Hepatocyte (in vitro differentiated cells): Measurements from ENCODE around the gene EPB41L1. TPM values are rescaled to one million over a fixed set of nuclear protein-coding genes. Genes with fewer than 3 reads are reported as not detected.

Source experiments
- DNase-seq: peaks from one replicate; pipeline ENCODE4 v3.0.0-alpha.2; 2016; ENCODE audit warnings: low spot score
- H2AFZ ChIP-seq: fragments of 200-600 bp; sonication (generic); 2 replicates; pipeline ENCODE4 v1.6.0; 2016; ENCODE audit warnings: antibody characterized with exemption, mild to moderate bottlenecking
- H3K27ac ChIP-seq: fragments of 200-600 bp; sonication (generic); 2 replicates; pipeline ENCODE4 v1.5.1; 2016; ENCODE audit warnings: mild to moderate bottlenecking
- H3K27me3 ChIP-seq: fragments of 200-600 bp; sonication (generic); 2 replicates; pipeline ENCODE4 v1.6.1; 2016
- H3K36me3 ChIP-seq: fragments of 200-600 bp; sonication (generic); replicated peaks from 2 replicates; pipeline ENCODE4 v1.5.1; 2016; ENCODE audit warnings: low read depth; ENCODE audit not compliant: insufficient read depth
- H3K4me1 ChIP-seq: fragments of 200-600 bp; sonication (generic); 2 replicates; pipeline ENCODE4 v1.5.1; 2016; ENCODE audit warnings: mild to moderate bottlenecking, moderate library complexity; ENCODE audit not compliant: insufficient read depth
- H3K4me2 ChIP-seq: fragments of 200-600 bp; sonication (generic); 2 replicates; pipeline ENCODE4 v1.6.0; 2016
- H3K4me3 ChIP-seq: fragments of 200-600 bp; sonication (generic); 2 replicates; pipeline ENCODE4 v1.5.1; 2016; ENCODE audit warnings: mild to moderate bottlenecking
- H3K79me2 ChIP-seq: fragments of 200-600 bp; sonication (generic); 2 replicates; pipeline ENCODE4 v1.6.0; 2017; ENCODE audit warnings: mild to moderate bottlenecking
- H3K9me2 ChIP-seq: fragments of 200-600 bp; sonication (generic); replicated peaks from 2 replicates; pipeline ENCODE4 v1.6.0; 2017; ENCODE audit warnings: mild to moderate bottlenecking; ENCODE audit not compliant: insufficient read depth
- H3K9me3 ChIP-seq: fragments of 200-600 bp; sonication (generic); 2 replicates; pipeline ENCODE4 v1.5.1; 2016; ENCODE audit warnings: low read depth, mild to moderate bottlenecking
- H4K20me1 ChIP-seq: fragments of 200-600 bp; sonication (generic); 2 replicates; pipeline ENCODE4 v1.6.0; 2016; ENCODE audit warnings: mild to moderate bottlenecking; ENCODE audit not compliant: insufficient read depth, poor library complexity, severe bottlenecking
- CTCF ChIP-seq: fragments of 200-600 bp; sonication (generic); IDR thresholded peaks from 2 replicates; pipeline ENCODE4 v1.5.1; 2016; ENCODE audit warnings: antibody characterized with exemption, mild to moderate bottlenecking; ENCODE audit not compliant: poor library complexity
- EZH2 ChIP-seq: fragments of 200-600 bp; sonication (generic); IDR thresholded peaks from 2 replicates; pipeline ENCODE4 v1.6.1; 2016; ENCODE audit warnings: antibody characterized with exemption, mild to moderate bottlenecking, borderline replicate concordance
- EZH2phosphoT487 ChIP-seq: fragments of 200-600 bp; sonication (generic); IDR thresholded peaks from one replicate; pipeline ENCODE4 v1.6.1; 2018; ENCODE audit warnings: antibody characterized with exemption, mild to moderate bottlenecking, low read depth, moderate library complexity; ENCODE audit not compliant: unreplicated experiment, severe bottlenecking
- WGBS: methylation state at CpG from one replicate; pipeline ENCODE4 v1.1.6; 2016; ENCODE audit warnings: low lambda C conversion rate; ENCODE audit errors: missing lambda C conversion rate; 5-methylcytosine and 5-hydroxymethylcytosine counted together
- polyA plus RNA-seq: library from polyadenylated mRNA; unstranded; fragments of >200 nt; fragmentation: Nextera tagmentation; extraction: Ambion mirVana; gene quantifications from 2 replicates; pipeline ENCODE4 v1.2.1, GENCODE V29; 2016
- total RNA-seq: library from RNA; depleted of rRNA; stranded (reverse); fragments of >200 nt; gene quantifications from 2 replicates; pipeline ENCODE4 v1.2.3, GENCODE V29; 2014

Gene EPB41L1
- total and polyA plus RNA-seq, 2 experiments from 2014 or later: 25.2 to 36.4 TPM

GRCh38 chr20:36149012-36149411 is 5.5 kb upstream of the EPB41L1 start:
- Histone ChIP-seq H3K36me3 (no peaks in the 10 kb centered on the region), H2AFZ (no peak overlapping the region), H3K27me3 (no peaks in the 10 kb centered on the region), H3K79me2 (no peaks in the 10 kb centered on the region), H3K4me2 (no peak overlapping the region), H3K4me3 (no peak overlapping the region), H4K20me1 (no peaks in the 10 kb centered on the region), H3K27ac (no peak overlapping the region), H3K9me3 (no peaks in the 10 kb centered on the region), H3K4me1 (peaks cover 29% of the 10 kb centered on the region), H3K9me2 (no peaks in the 10 kb centered on the region)
- no peak for DNase-seq
- WGBS: 84% methylated on average over 3 of the region's 3 CpGs
- TF ChIP-seq CTCF: no peak
- no peak for TF ChIP-seq EZH2
- TF ChIP-seq EZH2phosphoT487: no peak

GRCh38 chr20:36149469-36149868 is 5.1 kb upstream of the EPB41L1 start:
- WGBS: 64% methylated on average over 3 of the region's 3 CpGs
- no peak for DNase-seq
- Histone ChIP-seq H3K27ac (no peak overlapping the region), H3K27me3 (no peaks in the 10 kb centered on the region), H4K20me1 (no peaks in the 10 kb centered on the region), H3K9me2 (no peaks in the 10 kb centered on the region), H3K9me3 (no peaks in the 10 kb centered on the region), H3K79me2 (no peaks in the 10 kb centered on the region), H2AFZ (no peak overlapping the region), H3K4me3 (no peak overlapping the region), H3K4me2 (no peak overlapping the region), H3K4me1 (peaks cover 31% of the 10 kb centered on the region), H3K36me3 (no peaks in the 10 kb centered on the region)
- TF ChIP-seq EZH2phosphoT487: no peak
- TF ChIP-seq EZH2: no peak
- no peak for TF ChIP-seq CTCF

GRCh38 chr20:36150489-36150846 is 4.1 kb upstream of the EPB41L1 start:
- WGBS: 90% methylated on average over 3 of the region's 3 CpGs

More at GRCh38 chr20:36150489-36150846, 4.1 kb upstream of the EPB41L1 start:
- no peak overlapping the region for H2AFZ ChIP-seq
- peaks cover 31% of the 10 kb centered on the region for H3K4me1 ChIP-seq
- no peaks in the 10 kb centered on the region for H3K9me3 ChIP-seq
- H3K4me3 ChIP-seq: no peak overlapping the region
- H3K27me3 ChIP-seq: no peaks in the 10 kb centered on the region
- no peaks in the 10 kb centered on the region for H3K9me2 ChIP-seq
- TF ChIP-seq EZH2phosphoT487 (no peak), EZH2 (no peak), CTCF (no peak)
- no peaks in the 10 kb centered on the region for H3K79me2 ChIP-seq
- H3K27ac ChIP-seq: peak overlapping the region; percentile 31
- no peaks in the 10 kb centered on the region for H3K36me3 ChIP-seq
- no peak for DNase-seq
- no peak overlapping the region for H3K4me2 ChIP-seq
- no peaks in the 10 kb centered on the region for H4K20me1 ChIP-seq
